Astrocyte of the cerebellum (primary cell): ENCODE results near the gene HDDC2.

Source experiments
- DNase-seq: peaks from one replicate; pipeline ENCODE4 v3.0.0-alpha.2; 2011; ENCODE audit warnings: low read depth
- H3K4me3 ChIP-seq: 2 replicates; pipeline ENCODE4 v1.5.1; 2011; ENCODE audit warnings: mild to moderate bottlenecking, low read depth, low read length, moderate library complexity
- CTCF ChIP-seq: IDR thresholded peaks from 2 replicates; pipeline ENCODE4 v1.5.1; 2012; ENCODE audit warnings: low read length, low read depth, moderate library complexity, mild to moderate bottlenecking; ENCODE audit errors: missing control alignments
- in situ Hi-C: cut with HindIII; loops from 2 replicates; pipeline ENCODE4 v1.10.0; 2017; ENCODE audit warnings: low sequenced_read_pairs

The HDDC2 gene

GRCh38 chr6:125299257-125299656, 2.5 kb downstream of the HDDC2 start:
- no peak for TF ChIP-seq CTCF
- no peak for DNase-seq
- H3K4me3 ChIP-seq = no peak overlapping the region
- in situ Hi-C loops = loop anchor here (25.0 kb wide), 1 partner anchor 412 kb away; no protein-coding TSS in a partner anchor

DNA sequence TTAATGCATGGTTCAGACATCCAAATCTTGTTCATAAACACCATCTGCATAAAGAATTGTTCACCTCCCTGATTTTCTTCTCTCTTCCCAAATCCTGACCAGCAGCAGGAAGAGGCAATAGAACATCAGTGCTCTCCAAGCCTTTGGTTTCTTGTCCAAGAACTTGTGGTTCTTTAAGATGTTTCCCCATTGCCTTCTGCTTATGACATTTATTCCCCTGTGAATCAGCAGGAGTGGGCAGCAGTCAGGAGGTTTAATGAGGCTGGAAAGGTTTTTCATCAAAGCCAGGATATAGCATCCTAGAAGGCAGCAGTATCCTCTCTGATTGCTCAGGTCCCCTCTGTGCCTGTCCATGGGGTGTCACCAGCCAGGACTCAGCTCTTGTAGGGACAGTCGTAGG, 5.3 kb downstream of the HDDC2 start:
- DNase-seq = no peak
- no peak for TF ChIP-seq CTCF
- no peak overlapping the region for H3K4me3 ChIP-seq
- in situ Hi-C loops = loop anchor here (25.0 kb wide), 1 partner anchor 409 kb away; no protein-coding TSS in a partner anchor

DNA sequence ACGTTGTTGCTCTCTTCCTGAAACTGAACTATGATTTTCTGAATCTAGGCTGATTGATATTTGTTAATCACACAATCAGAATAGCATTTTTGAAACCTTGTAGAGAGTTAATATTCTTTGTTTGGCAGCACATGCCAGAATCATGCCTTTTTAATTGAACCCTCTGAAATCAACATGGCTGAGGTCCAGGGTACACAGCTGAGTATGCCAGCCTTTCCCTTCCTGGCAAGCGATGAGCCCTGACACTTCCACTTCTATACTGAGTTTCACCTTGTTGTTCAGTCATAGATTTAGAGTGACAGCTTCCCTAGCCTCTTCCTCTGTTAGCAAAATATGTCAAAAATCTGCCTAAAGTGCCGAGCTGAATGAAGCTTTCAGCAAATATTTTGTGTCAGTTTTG, 6.8 kb downstream of the HDDC2 start:
- in situ Hi-C loops = loop anchor here (25.0 kb wide), 1 partner anchor 408 kb away; no protein-coding TSS in a partner anchor
- no peak for TF ChIP-seq CTCF
- no peak overlapping the region for H3K4me3 ChIP-seq
- no peak for DNase-seq

- H3K4me3 ChIP-seq = no peak overlapping the region
- DNase-seq = no peak
- in situ Hi-C loops = loop anchor here (25.0 kb wide), 1 partner anchor 407 kb away; no protein-coding TSS in a partner anchor
- no peak for TF ChIP-seq CTCF
Measured at GRCh38 chr6:125294036-125294435, 7.7 kb downstream of the HDDC2 start.

DNA sequence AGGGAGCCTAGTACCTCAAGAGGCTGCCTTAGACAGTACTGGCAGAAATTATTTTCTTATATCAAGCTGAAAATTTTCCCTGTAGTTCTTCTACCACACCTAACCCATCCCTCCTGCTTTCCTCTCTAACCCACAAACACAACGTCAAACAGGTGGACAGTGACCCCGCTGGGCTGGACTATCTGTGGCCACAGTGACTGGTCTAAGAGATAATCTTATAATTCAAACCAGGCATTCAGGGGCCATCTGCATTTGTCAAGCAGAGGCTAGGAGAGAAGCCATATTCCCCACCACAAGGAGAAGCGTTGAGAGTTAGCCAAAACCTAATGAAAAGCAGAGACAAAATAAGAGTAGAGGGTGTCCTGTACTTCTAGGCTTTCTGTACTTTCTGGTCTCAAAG, 8.2 kb downstream of the HDDC2 start:
- no peak for TF ChIP-seq CTCF
- H3K4me3 ChIP-seq = no peak overlapping the region
- in situ Hi-C loops = loop anchor here (25.0 kb wide), 1 partner anchor 406 kb away; no protein-coding TSS in a partner anchor
- no peak for DNase-seq

DNA sequence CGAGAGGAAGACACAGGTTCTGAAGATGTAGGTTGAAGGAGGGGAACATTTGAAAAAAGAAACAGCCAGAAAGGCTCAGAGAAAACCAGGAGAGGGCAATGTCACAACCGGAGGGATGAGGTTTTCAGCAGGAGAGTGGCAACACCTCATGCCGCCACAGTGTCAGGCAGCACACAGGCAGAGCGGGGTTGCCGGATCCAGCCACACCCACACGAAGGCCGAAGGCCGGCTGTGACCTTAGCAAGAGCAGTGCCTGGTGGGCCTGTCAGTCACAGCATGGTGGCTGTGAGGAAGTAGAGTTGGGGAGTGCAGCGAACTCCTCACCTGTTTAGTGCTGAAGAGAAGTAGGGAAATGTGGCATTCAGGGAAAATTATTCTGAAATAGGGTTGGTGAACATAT, 14.0 kb downstream of the HDDC2 start:
- no peak for DNase-seq
- in situ Hi-C loops = loop anchor here (25.0 kb wide), 1 partner anchor 400 kb away; no protein-coding TSS in a partner anchor
- no peak overlapping the region for H3K4me3 ChIP-seq
- no peak for TF ChIP-seq CTCF

DNA sequence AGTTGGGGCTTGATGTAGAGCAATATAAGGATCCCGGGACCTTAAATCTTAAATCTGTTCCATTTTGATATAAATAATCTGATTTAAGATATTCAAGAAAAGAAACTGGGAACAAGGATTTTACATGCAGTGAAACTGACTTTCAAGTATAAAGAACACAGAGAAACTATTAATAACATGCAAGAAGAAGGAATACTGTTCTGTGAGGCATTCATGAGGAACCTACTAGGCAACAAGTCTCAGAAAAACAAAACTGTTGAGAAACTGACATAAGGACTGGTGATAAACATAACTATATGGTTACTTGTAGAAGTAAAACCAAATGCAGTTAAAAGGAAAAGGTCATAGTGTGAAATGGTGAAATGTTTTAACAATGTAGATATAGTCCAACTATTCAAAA, 15.8 kb downstream of the HDDC2 start:
- in situ Hi-C loops = loop anchor here (25.0 kb wide), 1 partner anchor 399 kb away; no protein-coding TSS in a partner anchor
- DNase-seq = no peak
- TF ChIP-seq CTCF = no peak
- no peak overlapping the region for H3K4me3 ChIP-seq
